IMR-90 (cell line): Measurements from ENCODE around the gene OR2AJ1.

Source experiments
- POLR2A ChIP-seq: IDR thresholded peaks from 2 replicates; pipeline ENCODE4 v1.6.1; 2012; ENCODE audit warnings: mild to moderate bottlenecking, low read depth, low read length
- RAD21 ChIP-seq: IDR thresholded peaks from 2 replicates; pipeline ENCODE4 v1.6.1; 2012; ENCODE audit warnings: low read length, improper control_type of control experiment

- TF ChIP-seq RAD21 (no peak), POLR2A (no peak)
Measured at GRCh38 chr1:247923941-247924340, 748 bp upstream of the OR2AJ1 start.
